HL-60/S4 treated with retinoic acid at 250 ng/mL for 4 days and 3 days (cell line): ENCODE measurements around the gene YIPF2.
"Not testable (repeated sequence)": the region's sequence is repeated elsewhere in the genome, so short reads cannot be mapped to it uniquely, and the experiment has no call there.

Experiments
- in situ Hi-C: fragments of 300-500 bp; cut with MboI; formaldehyde crosslinking; loops from 2 replicates; pipeline ENCODE4 v1.7.0; 2022; ENCODE audit warnings: low sequenced_read_pairs

YIPF2 gene

DNA sequence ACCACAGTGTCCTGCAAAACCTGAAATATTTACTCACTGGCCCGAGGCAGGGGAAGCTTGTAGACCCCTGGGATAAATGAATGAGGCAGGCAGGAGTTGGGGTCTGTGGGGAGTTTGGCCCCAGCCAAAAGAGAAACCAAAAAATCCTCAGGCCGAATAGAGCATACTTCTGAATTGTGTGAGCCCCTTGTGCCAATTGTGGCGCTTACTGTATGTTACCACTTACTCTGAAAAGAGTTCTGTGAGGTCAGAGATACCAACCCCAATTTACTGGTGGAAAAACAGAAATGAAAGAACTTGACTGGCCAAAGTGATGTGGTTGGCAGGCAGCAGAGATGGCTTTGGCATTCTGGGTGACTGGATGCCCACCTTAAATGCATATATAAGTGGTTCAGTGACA lies 50.2 kb downstream of the YIPF2 start:
- in situ Hi-C loops: no loop called here

DNA sequence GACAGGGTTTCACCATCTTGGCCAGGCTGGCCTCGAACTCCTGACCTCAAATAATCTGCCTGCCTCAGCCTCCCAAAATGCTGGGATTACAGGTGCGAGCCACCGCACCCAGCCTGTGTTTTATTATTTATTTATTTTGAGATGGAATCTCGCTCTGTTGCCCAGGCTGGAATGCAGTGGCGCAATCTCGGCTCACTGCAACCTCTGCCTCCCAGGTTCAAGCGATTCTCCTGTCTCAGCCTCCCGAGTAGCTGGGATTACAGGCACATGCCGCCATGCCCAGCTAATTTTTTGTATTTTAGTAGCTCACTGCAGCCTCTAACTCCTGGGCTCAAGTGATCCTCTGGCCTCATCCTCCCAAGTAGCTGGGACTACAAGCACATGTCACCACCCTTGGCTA lies 50.8 kb downstream of the YIPF2 start:
- in situ Hi-C loops: not testable (repeated sequence)

DNA sequence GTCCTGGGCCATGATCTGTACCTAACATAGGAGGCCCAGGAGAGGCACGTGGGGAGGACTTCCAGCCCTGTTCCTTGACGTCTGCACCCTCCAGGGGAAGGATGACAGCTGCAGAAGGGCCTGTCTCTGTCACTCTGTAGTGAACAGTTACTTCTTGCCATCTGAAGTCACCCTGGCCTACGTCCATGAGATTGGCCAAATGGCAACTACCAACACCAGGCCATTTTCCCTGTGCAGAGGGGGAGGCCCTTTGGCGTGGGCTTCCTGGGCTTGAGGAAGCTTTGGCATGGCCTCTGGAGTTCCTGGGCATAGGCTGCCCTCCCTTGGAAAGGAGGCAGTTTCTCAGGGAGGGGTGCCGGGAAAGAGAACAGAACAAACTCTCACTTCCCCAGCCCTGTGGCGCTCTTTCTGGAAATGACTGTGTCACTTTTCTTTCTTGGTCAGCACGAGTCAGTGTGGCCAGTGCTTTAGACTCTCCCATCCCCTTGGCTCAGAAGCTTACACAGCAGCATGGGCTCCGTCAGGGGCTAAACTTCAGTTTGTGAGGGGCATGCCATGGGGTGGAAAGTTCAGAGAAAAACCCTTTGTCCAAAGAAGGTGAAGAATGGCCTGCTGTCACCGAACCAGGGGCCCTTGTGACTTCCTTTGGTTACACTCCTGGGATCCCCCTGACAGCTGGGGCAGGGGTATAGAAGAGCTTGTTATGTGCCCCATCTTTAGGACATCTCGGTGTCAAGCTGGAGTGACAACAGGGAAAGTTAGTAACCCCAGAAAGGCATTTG lies 51.8 kb downstream of the YIPF2 start:
- in situ Hi-C loops: no loop called here

DNA sequence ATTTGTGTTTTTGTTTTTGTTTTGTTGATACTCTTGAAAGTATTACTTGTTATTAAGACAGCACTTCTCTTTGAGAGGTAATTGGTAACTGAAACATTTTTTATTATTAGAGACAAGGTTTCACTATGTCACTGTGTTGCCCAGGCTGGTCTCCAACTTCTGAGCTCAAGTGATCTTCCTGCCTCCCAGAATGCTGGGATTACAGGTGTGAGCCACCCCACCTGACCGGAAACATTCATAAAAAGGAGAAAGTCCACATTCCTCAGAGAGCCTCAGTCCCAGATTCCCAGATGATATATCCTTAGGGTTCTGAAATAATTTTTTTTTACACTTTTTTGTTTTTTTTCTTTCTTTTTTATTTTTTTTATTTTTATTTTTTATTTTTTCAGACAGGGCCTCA lies 54.4 kb downstream of the YIPF2 start:
- in situ Hi-C loops: no loop called here

DNA sequence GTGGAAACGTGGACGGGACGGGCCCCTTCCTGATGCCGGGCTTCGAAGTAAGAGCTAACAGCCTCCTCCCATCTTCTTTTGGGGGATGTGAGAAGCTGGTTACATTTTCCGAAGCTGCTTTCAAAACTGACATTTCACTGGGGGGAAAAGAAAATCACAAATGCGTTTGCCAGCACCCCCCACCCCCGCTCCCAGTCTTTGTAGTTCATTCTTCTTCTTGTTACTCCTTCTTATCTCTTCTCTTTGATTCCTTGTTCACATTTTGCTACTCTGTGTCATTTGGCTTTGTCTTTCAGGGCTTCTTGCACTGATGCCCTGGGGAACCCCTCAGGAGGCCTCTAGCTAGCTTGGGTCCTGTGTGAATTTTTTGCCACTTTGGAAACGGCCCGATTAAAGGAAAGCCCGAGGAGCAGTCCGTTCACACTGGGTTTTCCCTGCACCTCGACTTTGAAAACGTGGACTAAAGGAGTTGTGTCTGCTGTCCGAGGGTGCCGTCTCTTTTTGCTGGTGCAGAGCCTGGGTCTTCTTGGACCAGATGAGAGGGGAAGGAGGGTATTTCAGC lies 55.8 kb downstream of the YIPF2 start:
- in situ Hi-C loops: no loop called here
